Epithelial cell of esophagus (primary cell): ENCODE results near the gene TRIM32.
A peak's percentile ranks its signal among the peaks of the same experiment; 100 is the strongest.

ENCODE experiments used
- DNase-seq: peaks from one replicate; pipeline ENCODE4 v3.0.0; 2010; ENCODE audit warnings: low read depth
- H3K4me3 ChIP-seq: 2 replicates; pipeline ENCODE4 v1.5.1; 2011; ENCODE audit warnings: mild to moderate bottlenecking, low read length, control low read depth
- CTCF ChIP-seq: IDR thresholded peaks from 2 replicates; pipeline ENCODE4 v1.5.1; 2011; ENCODE audit warnings: low read depth, mild to moderate bottlenecking, low read length, control low read depth, inconsistent platforms; ENCODE audit not compliant: insufficient read depth; ENCODE audit errors: missing control alignments

TRIM32 gene

DNA sequence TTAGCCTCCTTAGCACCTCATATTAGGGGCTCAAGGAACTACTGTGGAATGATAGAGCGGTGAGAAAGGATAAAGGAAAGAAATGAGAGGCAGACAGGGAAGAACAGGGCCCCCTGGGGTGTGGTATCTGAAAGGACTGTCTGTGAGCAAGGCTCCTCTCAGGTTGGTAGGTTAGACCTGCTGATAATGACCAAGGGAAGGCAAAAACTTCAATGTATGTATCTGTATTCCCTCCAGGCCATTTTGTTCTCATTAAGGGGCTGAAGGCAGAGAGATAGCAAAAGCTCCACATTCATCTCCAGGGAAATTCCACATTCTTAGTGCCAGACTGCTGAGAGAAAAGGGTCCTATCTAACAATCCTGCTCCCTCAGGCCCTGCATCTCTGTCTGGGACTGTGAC lies 28.6 kb downstream of the TRIM32 start:
- DNase-seq, result no peak
- no peak overlapping the region for H3K4me3 ChIP-seq
- TF ChIP-seq CTCF, result no peak

- peak; percentile 19 for DNase-seq
- TF ChIP-seq CTCF, result no peak
Observed at GRCh38 chr9:116716438-116716837, 29.3 kb downstream of the TRIM32 start.

GRCh38 chr9:116717150-116717549 lies 30.0 kb downstream of the TRIM32 start:
- no peak overlapping the region for H3K4me3 ChIP-seq
- no peak for DNase-seq
- no peak for TF ChIP-seq CTCF

More at GRCh38 chr9:116716438-116716837, 29.3 kb downstream of the TRIM32 start:
- H3K4me3 ChIP-seq, result no peak overlapping the region

GRCh38 chr9:116718111-116718510 lies 31.0 kb downstream of the TRIM32 start:
- no peak overlapping the region for H3K4me3 ChIP-seq
- no peak for DNase-seq
- no peak for TF ChIP-seq CTCF

GRCh38 chr9:116720111-116720510 lies 33.0 kb downstream of the TRIM32 start:
- DNase-seq, result no peak
- no peak overlapping the region for H3K4me3 ChIP-seq
- no peak for TF ChIP-seq CTCF

GRCh38 chr9:116721411-116721810 lies 34.3 kb downstream of the TRIM32 start:
- TF ChIP-seq CTCF, result no peak

GRCh38 chr9:116721944-116722343 lies 34.8 kb downstream of the TRIM32 start:
- DNase-seq, result no peak
- TF ChIP-seq CTCF, result no peak
- H3K4me3 ChIP-seq, result no peak overlapping the region

More at GRCh38 chr9:116721411-116721810, 34.3 kb downstream of the TRIM32 start:
- no peak overlapping the region for H3K4me3 ChIP-seq
- no peak for DNase-seq
